NCI-H2107 (cell line): ENCODE results near the gene PTPRT.

ENCODE experiments used
- DNase-seq: peaks from one replicate; lab custom pipeline; 2025; lab: John Stamatoyannopoulos, UW

The PTPRT gene

GRCh38 chr20:43189554-43190331 is at the start of gene PTPRT:
Gene PTPRT, minus strand, starts transcription at chr20:43189906. Its CDS starts 173 bp downstream, at chr20:43189733.
- DNase-seq, result no peak

GRCh38 chr20:43238833-43239232 is 49.1 kb upstream of the PTPRT start:
- DNase-seq, result no peak

DNA sequence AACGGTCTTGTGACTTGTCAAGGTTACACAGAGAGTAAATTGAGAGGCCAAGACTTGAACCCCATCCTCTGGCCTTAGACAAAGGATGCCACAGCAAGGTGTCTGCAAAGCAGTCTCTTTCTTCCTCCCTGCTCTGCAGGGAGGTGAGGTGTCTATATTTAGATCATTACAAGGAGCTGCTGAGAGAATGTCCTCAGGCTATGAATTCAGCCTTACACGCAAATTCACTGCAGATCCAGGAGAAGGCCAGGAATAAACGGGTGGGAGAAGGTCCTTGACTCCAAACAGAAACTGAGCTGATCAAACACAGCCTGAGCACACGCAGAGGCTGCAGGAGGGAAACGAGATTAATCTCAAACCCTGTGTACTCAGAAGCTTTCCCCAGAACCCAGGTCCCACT is 48.6 kb upstream of the PTPRT start:
- DNase-seq, result no peak

GRCh38 chr20:43237651-43238168 is 48.0 kb upstream of the PTPRT start:
- DNase-seq, result no peak

DNA sequence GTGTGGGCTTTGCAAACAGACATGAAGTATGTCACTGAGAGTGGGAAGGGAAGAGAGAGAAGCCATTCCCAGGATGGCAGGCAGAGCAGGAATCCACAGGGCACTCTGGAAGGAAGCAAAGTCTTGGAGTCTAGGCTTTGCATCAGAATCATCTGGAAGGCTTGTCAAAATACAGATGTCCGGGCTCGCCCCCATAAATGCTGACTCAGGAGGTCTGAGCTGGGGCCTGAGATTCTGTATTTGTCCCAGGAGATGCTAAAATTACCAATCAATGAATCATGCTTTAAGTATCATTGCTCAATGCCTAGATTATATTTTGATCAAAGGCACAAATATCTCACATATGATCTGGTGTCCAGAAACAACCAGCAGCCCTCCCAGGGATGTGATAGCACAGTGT is 46.3 kb upstream of the PTPRT start:
- DNase-seq, result no peak

GRCh38 chr20:43231829-43232228 is 42.1 kb upstream of the PTPRT start:
- no peak for DNase-seq

GRCh38 chr20:43229696-43230095 is 40.0 kb upstream of the PTPRT start:
- no peak for DNase-seq

- no peak for DNase-seq
Observed at GRCh38 chr20:43220612-43221011, 30.9 kb upstream of the PTPRT start.

- no peak for DNase-seq
Observed at GRCh38 chr20:43210901-43211300, 21.2 kb upstream of the PTPRT start.

GRCh38 chr20:43209831-43210230 is 20.1 kb upstream of the PTPRT start:
- DNase-seq, result no peak

DNA sequence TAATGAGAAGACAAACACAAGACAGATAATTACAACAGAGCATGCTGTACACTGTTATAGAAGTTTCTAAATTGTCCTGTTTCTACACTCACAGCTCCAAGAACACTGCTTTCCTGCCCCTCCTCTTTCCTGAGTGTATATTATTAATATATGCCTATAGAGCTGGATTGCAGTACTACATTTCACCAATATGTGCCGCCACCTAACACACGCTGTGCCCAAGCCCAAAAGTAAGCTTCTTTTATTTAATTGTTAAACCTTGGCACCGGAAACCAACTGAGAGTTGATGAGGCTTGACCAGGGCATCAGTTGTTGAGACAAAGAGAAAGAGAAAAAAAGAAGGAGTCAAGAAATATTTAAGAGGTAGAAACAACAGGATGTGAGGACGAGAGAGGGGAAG is 16.0 kb upstream of the PTPRT start:
- no peak for DNase-seq

GRCh38 chr20:43202100-43202499 is 12.4 kb upstream of the PTPRT start:
- DNase-seq, result no peak

- DNase-seq, result no peak
Observed at GRCh38 chr20:43198607-43199006, 8.9 kb upstream of the PTPRT start.

DNA sequence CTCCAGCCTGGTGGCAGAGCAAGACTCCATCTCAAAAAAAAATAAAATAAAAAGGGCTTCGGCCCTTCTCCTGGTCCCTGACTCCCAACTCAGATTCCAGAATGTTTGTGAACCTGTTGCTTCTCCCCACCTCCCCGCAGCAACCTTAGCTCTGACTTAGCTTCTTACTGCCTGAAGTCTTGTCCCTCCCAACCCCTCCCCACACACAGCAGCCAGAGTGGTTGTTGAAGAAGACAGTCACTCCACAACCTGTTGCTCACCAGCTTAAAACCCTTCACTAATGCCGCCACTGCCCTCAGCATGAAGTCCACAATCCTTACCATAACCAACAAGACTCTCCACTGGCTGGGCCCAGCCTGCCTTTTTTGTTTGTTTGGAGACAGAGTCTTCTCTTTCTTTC is 6.5 kb upstream of the PTPRT start:
- no peak for DNase-seq

- no peak for DNase-seq
Observed at GRCh38 chr20:43194137-43194536, 4.4 kb upstream of the PTPRT start.

GRCh38 chr20:43193443-43193842 is 3.7 kb upstream of the PTPRT start:
- no peak for DNase-seq

DNA sequence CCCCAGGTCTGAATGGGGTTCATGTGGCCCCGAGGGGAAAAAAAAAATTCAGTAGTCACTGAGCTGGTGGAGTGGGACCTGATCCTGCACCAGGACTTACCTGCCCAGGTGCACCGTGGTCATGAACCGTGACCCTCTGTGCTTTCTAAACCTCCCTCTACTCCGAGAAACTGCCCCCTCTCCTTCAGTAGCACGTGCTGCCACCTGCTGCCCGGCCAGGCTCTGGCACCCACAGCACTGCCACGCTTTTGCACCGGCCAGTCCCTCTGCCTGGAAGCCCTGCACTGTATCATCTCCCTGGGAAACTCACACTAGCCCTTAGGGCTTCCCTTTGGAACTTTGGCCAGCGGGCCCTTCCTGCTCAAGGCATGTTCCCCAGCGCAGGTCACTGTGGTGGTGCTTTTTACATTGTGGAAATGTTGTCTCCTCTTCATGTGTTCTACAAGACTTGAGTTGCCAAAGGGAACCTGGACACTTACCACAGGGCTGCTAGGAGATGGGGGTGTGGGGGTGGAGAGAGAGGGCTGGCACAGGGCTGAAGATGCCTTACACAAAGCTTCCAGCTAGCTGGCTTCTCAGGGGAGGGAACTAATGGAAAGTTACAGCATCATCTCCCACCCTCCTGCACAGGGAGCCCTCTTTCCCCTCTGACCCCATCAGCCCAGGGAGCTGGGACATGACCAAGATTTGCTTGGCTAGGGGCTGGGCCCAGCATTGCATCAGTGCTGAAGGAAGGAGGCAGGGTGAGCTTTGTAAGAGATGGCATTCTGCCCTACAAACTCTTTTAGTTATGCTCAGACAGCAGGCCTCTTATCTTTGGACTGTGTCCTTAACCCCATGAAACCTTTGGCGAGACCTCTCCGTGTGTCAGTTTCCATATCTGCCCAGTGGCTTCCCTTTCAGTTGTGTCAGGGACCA is 2.5 kb upstream of the PTPRT start:
- DNase-seq, result no peak

DNA sequence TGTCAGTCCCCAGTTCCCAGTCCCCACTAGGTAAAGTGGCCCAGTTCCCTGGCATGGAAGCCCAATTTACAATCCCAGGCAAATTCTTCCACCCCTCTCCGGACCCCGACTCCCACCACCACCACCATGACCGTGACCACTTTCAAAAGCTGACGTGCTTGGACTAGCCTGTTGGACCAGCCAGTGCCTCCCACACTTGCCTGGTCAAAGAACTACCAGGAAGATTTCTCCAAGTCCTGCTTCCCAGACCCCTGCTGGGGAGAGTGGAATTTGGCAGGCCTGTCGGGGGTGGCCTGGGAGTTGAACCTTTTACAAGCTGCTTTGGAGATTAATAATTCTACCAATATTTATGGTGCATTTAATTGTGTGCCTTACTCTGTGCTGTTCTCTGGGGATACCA is 1.4 kb upstream of the PTPRT start:
- DNase-seq, result no peak

- DNase-seq, result no peak
Observed at GRCh38 chr20:43190332-43190953, 737 bp upstream of the PTPRT start.

DNA sequence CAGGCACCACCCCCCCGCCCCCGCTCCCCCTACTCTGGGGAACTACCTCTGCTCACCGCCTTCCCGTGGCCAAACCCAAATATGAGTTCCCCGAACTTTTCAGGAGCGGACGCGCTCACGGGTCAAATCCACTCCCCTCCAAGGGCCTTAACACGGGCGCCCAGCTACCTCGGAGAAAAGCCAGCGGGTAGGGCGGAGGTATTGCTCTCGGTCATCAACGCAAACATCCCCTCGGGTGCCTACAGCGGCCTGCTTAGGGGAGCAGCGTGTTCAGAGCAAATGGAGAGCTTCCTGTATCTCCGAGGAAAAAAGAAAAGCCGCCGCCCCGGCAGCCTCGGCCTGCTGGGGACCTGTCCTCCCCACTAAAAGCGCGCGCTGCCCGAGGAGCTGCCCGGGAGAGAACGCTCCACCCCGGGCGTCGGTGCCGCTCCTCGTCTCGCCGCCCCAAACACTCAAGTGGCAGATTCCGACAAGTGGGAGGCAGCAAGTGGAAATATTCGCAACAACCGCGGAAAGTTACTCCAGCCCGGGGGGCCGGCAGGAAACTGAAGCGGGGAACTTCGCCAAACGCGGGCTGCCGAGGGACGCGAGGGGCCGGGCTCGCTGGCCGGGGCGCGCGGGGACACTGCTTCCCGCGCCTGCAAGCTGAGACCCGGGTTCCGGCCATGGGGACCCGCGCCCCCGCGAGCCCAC is 699 bp downstream of the PTPRT start:
- DNase-seq, result no peak

DNA sequence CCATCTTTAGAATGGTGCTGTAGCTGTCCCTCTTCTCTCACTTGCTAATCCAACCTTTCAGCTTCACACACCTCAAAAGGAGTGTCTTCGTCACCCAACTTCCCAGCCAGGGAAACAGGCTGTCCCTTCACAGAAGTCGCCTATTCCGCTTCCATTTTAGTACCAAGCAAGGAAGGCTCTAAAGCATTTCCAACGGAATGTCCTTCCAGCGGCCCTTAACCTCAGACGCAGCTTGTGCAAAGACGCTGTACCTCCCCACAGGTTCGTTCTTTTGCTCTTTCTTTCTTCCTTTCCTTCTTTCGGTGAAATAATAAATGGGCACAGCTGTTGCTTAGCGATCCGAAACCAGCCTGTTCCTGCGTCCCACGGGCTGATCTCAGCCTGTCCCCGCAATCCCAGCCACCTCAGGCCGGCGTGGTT is 1.5 kb downstream of the PTPRT start:
- DNase-seq, result no peak
